Caki2 (cell line): ENCODE data around the gene RBBP7. TPM values are rescaled to one million over a fixed set of nuclear protein-coding genes. Genes with fewer than 3 reads are reported as not detected.
A peak's percentile ranks its signal among the peaks of the same experiment; 100 is the strongest.
"Not testable (repeated sequence)": the region's sequence is repeated elsewhere in the genome, so short reads cannot be mapped to it uniquely, and the experiment has no call there.

Source experiments
- DNase-seq: peaks from one replicate; pipeline ENCODE4 v3.0.0-alpha.2; 2015; ENCODE audit warnings: low read depth
- in situ Hi-C: cut with HindIII; loops from 2 replicates; pipeline ENCODE4 v1.10.0; 2016; ENCODE audit warnings: low sequenced_read_pairs, low pct_unique_long_range_greater_than_20kb, mixed read lengths
- total RNA-seq: library from RNA; depleted of rRNA; stranded (reverse); fragments of >200 nt; shearing (Covaris generic); gene quantifications from 2 replicates; pipeline ENCODE4 v1.2.3, GENCODE V29; 2014; ENCODE audit warnings: low replicate concordance

Gene RBBP7
- total RNA-seq, 1 experiment from 2014 or later, result 124 TPM

GRCh38 chrX:16869393-16870094 lies 618 bp downstream of the RBBP7 start:
- peak; percentile 37 for DNase-seq
- in situ Hi-C loops, result no loop called here

- in situ Hi-C loops, result no loop called here
- DNase-seq, result no peak
Measured at GRCh38 chrX:16868920-16869319, 1.2 kb downstream of the RBBP7 start.

GRCh38 chrX:16867947-16868346 lies 2.2 kb downstream of the RBBP7 start:
- no peak for DNase-seq
- in situ Hi-C loops, result no loop called here

- in situ Hi-C loops, result no loop called here
Measured at GRCh38 chrX:16862829-16863228, 7.3 kb downstream of the RBBP7 start.

GRCh38 chrX:16856744-16857143 lies 13.4 kb downstream of the RBBP7 start:
- DNase-seq, result no peak
- in situ Hi-C loops, result no loop called here

More at GRCh38 chrX:16862829-16863228, 7.3 kb downstream of the RBBP7 start:
- no peak for DNase-seq

GRCh38 chrX:16856076-16856404 lies 14.1 kb downstream of the RBBP7 start:
- in situ Hi-C loops, result not testable (repeated sequence)
- peak; percentile 59 for DNase-seq

- no peak for DNase-seq
- in situ Hi-C loops, result no loop called here
Measured at GRCh38 chrX:16855363-16856075, 14.6 kb downstream of the RBBP7 start.

GRCh38 chrX:16853537-16853936 lies 16.6 kb downstream of the RBBP7 start:
- DNase-seq, result no peak
- in situ Hi-C loops, result no loop called here

- DNase-seq, result no peak
- in situ Hi-C loops, result no loop called here
Measured at GRCh38 chrX:16852617-16853179, 17.5 kb downstream of the RBBP7 start.

- DNase-seq, result no peak
- in situ Hi-C loops, result no loop called here
Measured at GRCh38 chrX:16851827-16852226, 18.3 kb downstream of the RBBP7 start.

GRCh38 chrX:16851421-16851820 lies 18.7 kb downstream of the RBBP7 start:
- in situ Hi-C loops, result no loop called here
- DNase-seq, result no peak

GRCh38 chrX:16848541-16848940 lies 21.6 kb downstream of the RBBP7 start:
- in situ Hi-C loops, result no loop called here
- no peak for DNase-seq

GRCh38 chrX:16845686-16846085 lies 24.5 kb downstream of the RBBP7 start:
- in situ Hi-C loops, result no loop called here
- DNase-seq, result no peak

- in situ Hi-C loops, result no loop called here
- no peak for DNase-seq
Measured at GRCh38 chrX:16843208-16843909, 26.8 kb downstream of the RBBP7 start.

GRCh38 chrX:16842684-16843083 lies 27.5 kb downstream of the RBBP7 start:
- no peak for DNase-seq
- in situ Hi-C loops, result no loop called here

GRCh38 chrX:16839852-16840460 lies 30.2 kb downstream of the RBBP7 start:
- in situ Hi-C loops, result no loop called here
- DNase-seq, result peak; percentile 37

- DNase-seq, result no peak
- in situ Hi-C loops, result no loop called here
Measured at GRCh38 chrX:16839219-16839851, 30.8 kb downstream of the RBBP7 start.
